ENCODE results near the gene GABRA4.

The GABRA4 gene

GRCh38 chr4:46992338-46992737 is 1.0 kb downstream of the GABRA4 start:
- Histone ChIP-seq H3K27me3 (replicated peaks; ENCODE audit: control insufficient read depth, insufficient read depth, low read length) (no peaks in the 10 kb centered on the region), H3K36me3 (ENCODE audit: control insufficient read depth, insufficient read depth, low read length) (no peaks in the 10 kb centered on the region), H3K4me3 (replicated peaks; ENCODE audit: low read depth, low read length) (no peak overlapping the region)
- DNase-seq (ENCODE audit: extremely low read depth, insufficient read length): no peak
- TF ChIP-seq CTCF (IDR thresholded peaks at IDR 0.05; ENCODE audit: insufficient read depth, low read length, poor library complexity, severe bottlenecking): no peak

- Histone ChIP-seq H3K4me3 (replicated peaks; ENCODE audit: low read depth, low read length) (no peak overlapping the region), H3K36me3 (ENCODE audit: control insufficient read depth, insufficient read depth, low read length) (no peaks in the 10 kb centered on the region), H3K27me3 (replicated peaks; ENCODE audit: control insufficient read depth, insufficient read depth, low read length) (no peaks in the 10 kb centered on the region)
- TF ChIP-seq CTCF (IDR thresholded peaks at IDR 0.05; ENCODE audit: insufficient read depth, low read length, poor library complexity, severe bottlenecking): no peak
- no peak for DNase-seq (ENCODE audit: extremely low read depth, insufficient read length)
Measured at GRCh38 chr4:46986922-46987638, 6.3 kb downstream of the GABRA4 start.

- no peak overlapping the region for H3K4me3 ChIP-seq (replicated peaks; ENCODE audit: low read depth, low read length)
- no peak for DNase-seq (ENCODE audit: extremely low read depth, insufficient read length)
- no peak for TF ChIP-seq CTCF (IDR thresholded peaks at IDR 0.05; ENCODE audit: insufficient read depth, low read length, poor library complexity, severe bottlenecking)
- H3K36me3 ChIP-seq (ENCODE audit: control insufficient read depth, insufficient read depth, low read length): no peaks in the 10 kb centered on the region
- no peaks in the 10 kb centered on the region for H3K27me3 ChIP-seq (replicated peaks; ENCODE audit: control insufficient read depth, insufficient read depth, low read length)
Measured at GRCh38 chr4:46984781-46985180, 8.6 kb downstream of the GABRA4 start.

GRCh38 chr4:46980851-46981250 is 12.5 kb downstream of the GABRA4 start:
- DNase-seq (ENCODE audit: extremely low read depth, insufficient read length): no peak
- H3K4me3 ChIP-seq (replicated peaks; ENCODE audit: low read depth, low read length): no peak overlapping the region
- no peak for TF ChIP-seq CTCF (IDR thresholded peaks at IDR 0.05; ENCODE audit: insufficient read depth, low read length, poor library complexity, severe bottlenecking)

GRCh38 chr4:46979726-46980125 is 13.7 kb downstream of the GABRA4 start:
- DNase-seq (ENCODE audit: extremely low read depth, insufficient read length): no peak
- H3K36me3 ChIP-seq (ENCODE audit: control insufficient read depth, insufficient read depth, low read length): no peaks in the 10 kb centered on the region
- TF ChIP-seq CTCF (IDR thresholded peaks at IDR 0.05; ENCODE audit: insufficient read depth, low read length, poor library complexity, severe bottlenecking): no peak
- no peak overlapping the region for H3K4me3 ChIP-seq (replicated peaks; ENCODE audit: low read depth, low read length)
- no peaks in the 10 kb centered on the region for H3K27me3 ChIP-seq (replicated peaks; ENCODE audit: control insufficient read depth, insufficient read depth, low read length)

More at GRCh38 chr4:46980851-46981250, 12.5 kb downstream of the GABRA4 start:
- no peaks in the 10 kb centered on the region for H3K36me3 ChIP-seq (ENCODE audit: control insufficient read depth, insufficient read depth, low read length)
- no peaks in the 10 kb centered on the region for H3K27me3 ChIP-seq (replicated peaks; ENCODE audit: control insufficient read depth, insufficient read depth, low read length)

GRCh38 chr4:46979283-46979682 is 14.1 kb downstream of the GABRA4 start:
- Histone ChIP-seq H3K27me3 (replicated peaks; ENCODE audit: control insufficient read depth, insufficient read depth, low read length) (no peaks in the 10 kb centered on the region), H3K4me3 (replicated peaks; ENCODE audit: low read depth, low read length) (no peak overlapping the region), H3K36me3 (ENCODE audit: control insufficient read depth, insufficient read depth, low read length) (no peaks in the 10 kb centered on the region)
- no peak for DNase-seq (ENCODE audit: extremely low read depth, insufficient read length)
- no peak for TF ChIP-seq CTCF (IDR thresholded peaks at IDR 0.05; ENCODE audit: insufficient read depth, low read length, poor library complexity, severe bottlenecking)
